ENCODE measurements around the gene METAP2.
"Not testable (repeated sequence)": the region's sequence is repeated elsewhere in the genome, so short reads cannot be mapped to it uniquely, and the experiment has no call there.

The METAP2 gene

DNA sequence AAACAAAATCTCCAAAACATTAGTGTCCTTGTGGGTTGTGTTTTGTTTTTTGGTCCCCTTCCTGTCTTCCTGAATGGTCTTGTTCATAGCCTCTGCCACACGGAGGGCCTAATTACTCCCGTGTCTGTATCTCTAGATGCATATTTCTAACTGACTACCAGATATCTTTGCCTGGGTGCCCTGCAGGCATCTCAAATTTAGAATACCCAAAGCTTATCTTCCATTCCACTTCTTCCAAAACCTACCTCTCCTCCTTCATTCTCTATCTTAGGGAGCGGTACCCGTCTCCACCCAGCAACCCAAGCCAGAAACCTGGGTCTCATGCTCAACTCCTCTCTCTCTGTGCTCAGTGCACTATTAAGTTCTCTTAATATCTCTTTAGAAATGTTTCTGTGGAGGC lies 10.9 kb upstream of the METAP2 start:
- no peak for DNase-seq

DNA sequence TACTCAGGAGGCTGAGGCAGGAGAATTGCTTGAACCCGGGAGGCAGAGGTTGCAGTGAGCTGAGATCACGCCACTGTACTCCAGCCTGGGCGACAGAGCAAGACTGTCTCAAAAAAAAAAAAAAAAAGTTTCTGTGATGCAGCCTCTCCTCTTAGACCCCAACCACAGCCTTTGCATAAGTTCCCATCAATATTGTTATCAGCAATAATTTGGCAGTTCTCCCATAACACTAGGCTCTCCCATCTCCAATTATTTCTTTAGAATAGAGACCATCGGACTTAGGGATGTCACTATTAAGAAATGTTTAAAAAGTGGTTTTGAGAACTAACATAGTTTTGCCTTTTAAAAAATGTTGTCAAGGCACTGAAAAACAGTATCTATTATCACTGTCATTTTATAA lies 10.2 kb upstream of the METAP2 start:
- not testable (repeated sequence) for DNase-seq

DNA sequence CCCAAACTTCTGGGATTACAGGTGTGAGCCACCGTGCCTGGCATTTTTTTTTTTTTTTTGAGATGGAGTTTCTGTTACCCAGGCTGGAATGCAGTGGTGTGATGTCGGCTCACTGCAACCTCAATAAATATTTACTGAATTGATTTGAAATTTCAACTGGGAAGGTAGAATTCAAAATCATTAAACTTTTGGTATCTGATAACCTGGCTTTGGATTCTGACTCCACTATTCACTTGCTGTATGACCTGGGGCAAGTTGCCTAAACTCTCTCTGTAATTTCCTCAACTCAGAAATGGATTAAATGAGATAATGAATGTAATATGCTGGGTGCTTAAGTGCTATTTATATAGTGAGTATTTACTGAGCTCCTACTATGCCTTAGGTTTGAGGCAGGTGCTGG lies 8.7 kb upstream of the METAP2 start:
- no peak for DNase-seq

DNA sequence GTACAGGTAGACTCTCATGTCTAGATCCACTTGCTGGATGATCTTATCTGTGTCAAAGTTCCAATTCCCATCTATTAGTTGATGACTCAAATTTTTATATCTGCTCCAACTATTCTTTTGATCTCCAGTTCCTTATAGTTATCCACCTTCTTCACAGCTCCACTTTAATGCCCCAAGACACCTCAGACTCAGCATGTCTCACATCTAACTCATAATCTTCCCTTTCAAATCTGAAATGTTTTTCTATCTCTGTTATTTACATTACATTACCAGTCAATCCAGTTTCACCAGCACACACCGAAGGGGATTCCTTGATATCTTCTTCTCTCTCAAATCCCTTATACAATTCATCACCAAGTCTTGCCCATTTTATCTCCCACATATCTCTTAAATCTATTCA lies 3.7 kb upstream of the METAP2 start:
- no peak for DNase-seq

DNA sequence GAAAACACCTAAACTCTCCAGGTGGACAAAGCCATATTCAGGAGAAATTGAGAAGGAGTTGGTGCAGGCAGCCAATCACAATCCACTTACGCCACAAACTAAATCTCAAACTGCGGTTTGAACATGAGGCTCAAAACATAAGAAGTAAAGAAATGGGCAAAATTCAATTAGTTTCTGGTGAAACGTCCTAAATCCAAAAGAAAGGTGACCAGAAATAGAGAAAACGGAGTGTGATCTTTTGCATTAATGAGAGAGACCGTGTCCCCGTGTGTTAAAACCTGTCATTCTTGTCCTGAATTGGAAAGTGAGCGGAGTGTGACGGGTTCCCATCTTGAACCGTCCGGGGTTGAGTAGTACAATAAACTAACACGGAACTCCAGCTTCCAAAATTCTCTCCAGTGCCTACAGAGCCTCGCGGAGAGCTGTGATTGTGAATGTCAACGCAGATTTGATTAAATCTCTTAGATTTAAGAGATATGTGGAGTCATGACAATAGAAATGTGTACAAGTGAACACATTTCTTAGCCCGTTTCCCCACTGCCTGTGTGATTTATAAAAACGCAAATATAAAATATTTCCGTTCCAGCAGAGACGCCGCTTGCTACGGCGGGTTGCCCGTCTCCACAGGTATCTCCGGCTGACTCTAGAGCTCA lies 595 bp upstream of the METAP2 start:
- DNase-seq, result peak; percentile 70

DNA sequence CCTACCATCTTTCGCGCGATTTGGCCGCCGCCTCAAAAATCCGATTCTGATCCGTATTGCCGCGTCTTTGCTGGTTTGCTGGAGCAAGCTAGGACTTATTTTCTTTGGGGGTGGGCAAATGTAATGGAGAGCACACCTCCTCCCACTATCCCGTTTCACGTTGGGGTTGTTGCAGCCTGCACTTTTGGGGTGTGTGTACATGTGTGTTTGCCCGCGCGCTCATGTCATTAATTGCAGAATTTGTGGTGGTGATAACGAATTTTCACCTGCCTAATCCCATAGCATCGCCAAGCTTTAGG lies 657 bp downstream of the METAP2 start:
- no peak for DNase-seq

DNA sequence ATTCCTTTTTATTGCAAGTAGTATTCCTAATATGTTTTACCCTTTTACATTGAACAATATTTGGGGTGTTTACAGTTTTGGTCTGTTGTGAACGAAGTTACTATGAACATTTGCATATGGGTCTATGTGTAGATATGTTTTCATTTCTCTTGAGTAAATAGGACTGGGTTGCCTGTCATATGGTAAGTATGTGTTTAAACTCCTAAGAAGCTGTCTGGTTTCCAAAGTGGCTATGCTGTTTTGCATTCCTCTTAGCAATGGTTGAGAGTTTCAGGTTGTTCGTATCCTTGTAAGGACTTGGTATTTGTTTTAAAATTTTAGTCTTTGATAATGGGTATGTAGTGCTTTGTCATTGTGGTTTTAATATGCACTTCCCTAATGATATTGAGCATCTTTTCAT lies 6.3 kb downstream of the METAP2 start:
- DNase-seq, result no peak

DNA sequence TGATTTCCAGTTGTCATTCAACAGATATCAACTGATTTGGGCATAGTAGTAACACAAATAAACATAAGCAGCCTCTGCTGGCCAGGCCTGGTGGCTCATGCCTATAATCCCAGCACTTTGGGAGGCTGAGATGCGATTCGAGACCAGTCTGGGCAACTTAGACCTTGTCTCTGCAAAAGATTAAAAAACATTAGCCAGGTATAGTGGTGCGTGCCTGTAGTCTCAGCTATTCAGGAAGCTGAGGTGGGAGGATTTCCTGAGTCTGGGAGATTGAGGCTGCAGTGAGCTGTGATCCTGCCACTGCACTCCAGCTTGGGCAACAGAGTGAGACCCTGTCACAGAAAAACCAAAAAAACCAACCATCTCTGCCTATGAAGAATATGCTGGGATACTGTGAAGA lies 7.1 kb downstream of the METAP2 start:
- DNase-seq, result no peak

DNA sequence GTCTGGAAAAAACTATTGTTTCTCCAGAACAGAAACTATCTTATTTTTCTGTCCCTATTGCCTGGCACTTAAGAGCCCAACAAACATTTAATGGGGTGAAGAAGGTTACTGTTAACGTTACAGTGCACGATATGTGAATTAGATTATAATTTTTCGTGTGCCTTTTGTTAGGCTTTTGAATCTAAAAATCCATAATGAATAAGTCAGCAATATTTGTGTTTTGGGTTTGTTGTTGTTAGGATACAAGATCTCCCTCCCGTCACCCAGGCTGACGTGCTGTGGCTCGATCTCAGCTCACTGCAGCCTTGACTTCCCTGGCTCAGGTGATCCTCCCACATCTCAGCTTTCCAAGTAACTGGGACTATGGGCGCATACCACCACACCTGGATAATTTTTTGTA lies 7.9 kb downstream of the METAP2 start:
- DNase-seq, result no peak

DNA sequence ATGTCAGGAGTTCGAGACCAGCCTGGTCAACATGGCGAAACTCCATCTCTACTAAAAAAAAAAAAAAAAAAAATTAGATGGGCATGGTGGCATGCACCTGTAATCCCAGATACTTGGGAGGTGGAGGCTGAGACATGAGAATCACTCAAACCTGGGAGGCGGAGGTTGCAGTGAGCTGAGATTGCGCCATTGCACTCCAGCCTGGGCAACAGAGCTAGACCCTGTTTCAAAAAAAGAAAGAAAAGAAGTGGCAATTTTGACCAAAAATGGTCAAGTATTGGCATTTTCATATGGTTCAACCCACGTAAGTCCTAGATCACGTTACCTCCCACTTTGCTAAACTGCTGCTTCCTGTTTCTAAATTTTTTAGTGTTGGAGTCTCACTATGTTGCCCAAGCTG lies 8.6 kb downstream of the METAP2 start:
- not testable (repeated sequence) for DNase-seq

DNA sequence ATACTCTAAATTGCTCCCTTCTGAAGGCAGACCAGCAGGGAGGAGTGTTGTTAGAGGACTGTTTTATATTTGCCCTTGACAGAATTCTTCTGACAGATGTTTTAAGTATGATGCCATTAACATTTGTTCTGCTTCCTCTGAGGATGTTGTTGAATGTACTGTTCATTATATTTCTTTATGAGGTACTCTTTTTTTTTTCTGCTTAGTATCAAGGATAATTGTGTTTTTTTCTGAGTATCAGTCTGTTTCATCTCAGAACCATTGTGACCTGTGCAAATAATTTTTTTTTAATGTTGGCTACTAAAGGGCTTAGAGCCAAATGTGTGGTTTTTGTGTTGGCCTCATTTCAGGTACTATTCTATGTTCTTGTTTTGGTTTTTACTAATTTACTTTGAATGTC lies 10.6 kb downstream of the METAP2 start:
- DNase-seq, result no peak

DNA sequence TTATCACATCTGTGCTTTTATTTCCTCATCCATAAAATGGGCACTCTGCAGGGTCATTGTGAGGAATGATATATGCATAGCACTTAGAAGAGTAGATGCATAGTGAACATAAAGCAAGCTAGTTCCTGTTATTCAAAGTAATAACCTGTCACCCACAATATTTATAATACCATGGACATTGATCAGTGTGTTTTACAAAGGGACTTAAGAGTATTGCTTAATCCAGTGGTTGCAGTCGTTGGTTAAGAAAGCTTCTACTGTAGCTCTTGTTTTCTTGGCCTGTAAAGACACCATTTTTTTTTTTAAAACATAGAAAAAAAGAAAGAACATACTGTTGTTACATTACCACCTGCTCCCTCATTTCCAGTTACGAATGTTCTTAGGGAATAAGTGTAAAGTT lies 13.1 kb downstream of the METAP2 start:
- DNase-seq, result no peak

DNA sequence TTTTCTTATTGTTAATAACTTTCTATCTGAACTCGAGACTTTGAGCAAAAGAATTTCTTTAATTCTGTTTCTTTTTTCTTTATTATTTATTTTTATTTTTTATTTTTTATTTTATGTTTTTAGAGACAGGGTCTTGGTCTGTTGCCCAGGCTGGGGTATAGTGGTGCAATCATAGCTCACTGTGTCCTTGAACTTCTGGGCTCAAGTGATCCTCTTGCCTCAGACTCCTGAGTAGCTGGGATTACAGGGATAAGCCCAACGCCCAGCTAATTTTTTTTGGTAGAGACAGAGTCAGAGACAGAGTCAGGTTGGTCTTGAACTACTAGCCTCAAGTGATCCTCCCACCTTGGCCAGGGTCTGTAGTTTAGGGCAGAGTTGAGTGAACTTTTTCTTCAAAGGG lies 18.5 kb downstream of the METAP2 start:
- DNase-seq, result no peak

DNA sequence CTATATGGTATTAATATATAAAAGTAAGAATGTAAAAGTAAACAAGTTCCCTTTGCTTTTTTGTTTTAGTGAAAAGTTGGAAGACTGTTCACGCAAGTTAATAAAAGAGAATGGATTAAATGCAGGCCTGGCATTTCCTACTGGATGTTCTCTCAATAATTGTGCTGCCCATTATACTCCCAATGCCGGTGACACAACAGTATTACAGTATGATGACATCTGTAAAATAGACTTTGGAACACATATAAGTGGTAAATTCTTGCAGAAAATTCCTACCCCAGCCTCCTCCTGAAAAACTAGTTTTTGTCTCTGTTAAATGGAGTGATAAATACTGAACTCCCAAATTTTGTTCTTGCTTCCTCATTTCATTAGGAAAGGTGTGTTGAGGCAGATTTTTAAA lies 20.9 kb downstream of the METAP2 start:
- DNase-seq, result no peak

DNA sequence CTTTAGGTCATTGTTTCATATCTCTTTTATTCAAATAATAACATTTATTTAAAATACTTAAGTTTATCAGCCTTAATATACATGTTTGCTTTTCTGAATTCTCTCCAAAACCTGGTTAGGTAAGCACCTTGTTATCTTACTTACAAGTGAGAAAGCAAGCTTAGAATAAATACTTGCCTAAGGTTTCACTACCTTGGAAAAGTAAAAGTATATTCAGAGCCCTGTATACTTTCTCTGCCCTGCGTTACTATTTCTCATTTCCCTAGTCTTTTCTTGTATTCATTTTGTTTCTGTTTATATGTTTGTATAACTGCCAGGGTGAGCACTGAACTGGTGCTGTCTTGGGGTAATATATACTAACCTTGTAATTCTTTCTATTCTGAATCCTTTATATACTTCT lies 21.5 kb downstream of the METAP2 start:
- DNase-seq, result no peak

DNA sequence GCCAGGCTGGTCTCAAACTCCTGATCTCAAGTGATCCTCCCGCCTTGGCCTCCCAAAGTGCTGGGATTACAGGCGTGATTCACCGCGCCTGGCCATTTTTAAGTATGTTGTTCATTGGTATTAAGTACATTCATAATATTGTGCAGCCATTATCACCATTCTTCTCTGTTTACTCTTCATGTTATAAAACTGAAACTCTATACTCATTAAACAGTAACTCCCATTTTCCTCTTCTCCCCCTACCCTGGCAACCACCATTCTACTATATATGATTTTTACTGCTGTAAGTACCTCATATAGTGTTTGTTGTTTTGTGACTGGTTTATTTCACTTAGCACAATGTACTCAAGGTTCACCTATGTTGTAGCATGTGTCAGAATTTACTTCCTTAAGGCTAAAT lies 23.1 kb downstream of the METAP2 start:
- DNase-seq, result no peak

DNA sequence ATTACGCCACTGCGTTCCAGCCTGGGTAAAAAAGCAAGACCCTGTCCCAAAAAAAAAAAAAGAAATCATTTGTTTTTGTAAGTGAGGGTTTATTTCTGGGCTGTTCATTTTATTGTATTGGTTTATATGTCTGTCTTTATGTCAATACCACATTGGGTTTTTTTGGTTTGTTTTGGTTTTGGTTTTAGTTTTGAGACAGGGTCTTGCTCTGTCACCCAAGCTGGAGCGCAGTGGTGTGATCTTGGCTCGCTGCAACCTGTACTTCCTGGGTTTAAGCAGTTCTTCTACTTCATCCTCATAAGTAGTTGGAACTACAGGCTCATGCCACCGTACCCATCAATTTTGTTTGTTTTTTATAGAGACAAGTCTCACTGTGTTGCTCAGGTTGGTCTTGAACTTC lies 25.0 kb downstream of the METAP2 start:
- no peak for DNase-seq

DNA sequence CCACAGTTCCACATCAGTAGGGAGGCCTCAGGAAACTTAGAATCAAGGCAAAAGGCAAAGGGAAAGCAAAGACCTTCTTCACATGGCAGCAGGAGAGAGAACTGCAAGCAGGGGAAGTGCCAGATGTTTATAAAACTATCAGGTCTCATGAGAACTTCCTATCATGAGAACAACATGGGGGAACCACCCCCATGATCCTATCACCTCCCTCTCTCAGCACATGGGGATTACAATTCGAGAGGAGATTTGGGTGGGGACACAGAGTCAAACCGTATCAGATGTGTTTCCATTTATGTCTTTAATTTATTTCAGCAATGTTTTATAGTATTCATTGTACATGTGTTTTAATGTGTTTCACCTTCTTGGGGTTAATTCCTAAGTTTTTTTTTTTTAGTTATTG lies 25.8 kb downstream of the METAP2 start:
- DNase-seq, result no peak

DNA sequence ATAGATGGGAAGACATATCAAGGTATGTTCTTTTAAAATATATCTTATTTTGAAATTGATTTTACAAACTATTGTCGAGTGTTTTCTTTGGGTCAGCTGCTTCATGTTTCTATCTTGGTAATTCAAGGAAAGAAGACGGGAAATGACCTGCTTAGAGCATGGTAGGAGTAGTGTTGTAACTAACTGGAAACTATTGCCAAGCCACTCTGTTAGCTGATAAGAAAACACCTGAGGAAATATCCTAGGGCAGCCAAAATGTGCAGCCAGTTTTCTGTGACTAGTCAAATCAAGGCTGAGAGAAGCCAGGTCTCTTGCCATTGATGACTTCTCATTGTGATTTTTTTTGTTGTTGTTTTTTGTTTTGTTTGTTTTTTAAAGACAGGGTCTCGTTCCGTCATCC lies 30.2 kb downstream of the METAP2 start:
- no peak for DNase-seq

DNA sequence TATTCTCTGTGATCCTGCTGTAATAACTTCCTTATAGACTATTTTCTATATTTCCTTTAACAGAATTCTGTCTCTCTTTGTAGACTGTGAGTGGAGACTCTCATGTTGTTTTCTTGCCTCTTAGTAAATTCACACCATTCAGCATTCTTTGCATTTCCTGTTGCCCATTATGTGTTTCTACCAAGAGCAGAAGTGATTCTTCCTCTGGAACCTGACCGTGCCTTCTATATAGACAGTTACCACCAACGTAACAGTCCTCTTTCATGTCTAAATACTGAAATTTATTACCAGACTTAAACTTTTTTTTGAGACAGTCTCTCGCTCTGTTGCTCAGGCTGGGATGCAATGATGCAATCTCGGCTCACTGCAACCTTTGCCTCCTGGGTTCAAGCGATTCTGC lies 31.1 kb downstream of the METAP2 start:
- no peak for DNase-seq

DNA sequence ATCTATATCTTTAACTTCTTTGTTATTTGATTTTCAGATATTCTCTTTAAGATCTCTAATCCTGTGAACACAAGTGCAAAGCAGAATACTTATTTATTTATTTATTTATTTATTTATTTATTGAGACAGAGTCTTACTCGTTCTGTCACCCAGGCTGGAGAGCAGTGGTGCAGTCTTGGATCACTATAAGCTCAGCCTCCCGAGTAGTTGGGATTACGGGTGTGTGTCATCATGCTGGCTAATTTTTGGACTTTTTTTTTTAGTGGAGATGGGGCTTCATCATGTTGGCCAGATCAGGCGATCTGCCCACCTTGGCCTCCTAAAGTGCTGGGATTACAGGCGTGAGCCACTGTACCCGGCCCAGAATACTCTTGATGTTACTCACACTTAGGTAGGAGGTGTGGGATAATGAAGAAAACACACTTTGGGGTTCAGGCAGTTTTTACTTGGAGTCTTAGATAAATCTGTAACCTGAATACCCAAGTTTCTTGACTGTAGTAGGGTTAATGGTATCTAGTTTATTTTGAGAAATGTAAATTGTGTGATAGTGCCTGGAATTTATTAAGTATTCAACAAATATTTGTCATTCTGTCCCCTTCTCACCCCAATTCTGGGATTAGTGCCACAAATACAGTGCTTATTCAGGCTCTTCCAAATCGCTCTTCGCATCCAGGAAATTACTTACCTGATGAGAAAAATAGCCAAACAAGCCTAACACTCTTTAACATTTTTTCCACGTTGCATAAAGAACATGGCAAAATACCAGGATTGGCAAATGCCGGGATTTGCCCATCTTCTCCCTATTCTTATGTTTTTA lies 33.0 kb downstream of the METAP2 start:
- no peak for DNase-seq

DNA sequence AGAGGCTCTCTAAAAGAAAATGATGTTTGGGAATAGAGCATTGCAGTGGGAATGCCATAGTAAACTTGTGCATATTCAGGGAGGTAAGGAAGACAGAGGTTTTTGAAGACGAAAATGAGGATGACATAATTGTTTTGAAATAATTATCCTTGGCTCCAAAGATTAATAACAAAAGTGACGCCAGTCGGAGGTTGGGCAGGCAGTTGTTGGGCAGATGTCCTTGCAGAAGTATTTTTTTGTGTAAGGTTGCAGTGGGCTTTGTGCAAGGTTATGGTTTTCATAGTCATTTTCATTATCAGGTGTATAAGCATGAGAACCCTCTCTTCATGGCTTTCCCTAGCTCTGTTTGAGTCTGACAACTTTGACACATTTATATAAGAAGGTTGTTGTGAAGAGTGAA lies 35.3 kb downstream of the METAP2 start:
- DNase-seq, result no peak

DNA sequence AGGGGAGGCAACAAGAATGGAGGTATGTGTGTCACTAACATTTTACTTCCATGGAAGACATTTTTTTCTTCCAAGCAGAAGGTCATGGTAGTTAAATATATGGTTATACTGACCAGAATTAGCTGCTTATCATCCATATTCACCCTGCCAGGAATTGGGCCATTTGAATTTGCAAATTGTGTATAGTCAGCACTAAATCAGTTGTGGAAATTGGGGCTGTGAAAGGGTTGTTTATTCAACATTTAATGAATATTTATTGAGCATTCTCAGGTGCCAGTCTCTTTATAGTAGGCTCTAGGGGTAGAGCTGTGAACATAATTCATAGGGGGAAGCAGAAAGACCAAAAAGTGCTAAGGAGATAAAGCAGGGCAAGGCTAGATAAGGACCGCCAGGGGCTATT lies 38.0 kb downstream of the METAP2 start:
- DNase-seq, result no peak

DNA sequence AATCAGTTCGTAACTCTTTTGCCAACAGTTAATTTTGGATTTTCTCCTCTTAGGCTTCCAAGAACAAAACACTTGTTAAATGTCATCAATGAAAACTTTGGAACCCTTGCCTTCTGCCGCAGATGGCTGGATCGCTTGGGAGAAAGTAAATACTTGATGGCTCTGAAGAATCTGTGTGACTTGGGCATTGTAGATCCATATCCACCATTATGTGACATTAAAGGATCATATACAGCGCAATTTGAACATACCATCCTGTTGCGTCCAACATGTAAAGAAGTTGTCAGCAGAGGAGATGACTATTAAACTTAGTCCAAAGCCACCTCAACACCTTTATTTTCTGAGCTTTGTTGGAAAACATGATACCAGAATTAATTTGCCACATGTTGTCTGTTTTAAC lies 39.6 kb downstream of the METAP2 start:
- DNase-seq, result no peak

DNA sequence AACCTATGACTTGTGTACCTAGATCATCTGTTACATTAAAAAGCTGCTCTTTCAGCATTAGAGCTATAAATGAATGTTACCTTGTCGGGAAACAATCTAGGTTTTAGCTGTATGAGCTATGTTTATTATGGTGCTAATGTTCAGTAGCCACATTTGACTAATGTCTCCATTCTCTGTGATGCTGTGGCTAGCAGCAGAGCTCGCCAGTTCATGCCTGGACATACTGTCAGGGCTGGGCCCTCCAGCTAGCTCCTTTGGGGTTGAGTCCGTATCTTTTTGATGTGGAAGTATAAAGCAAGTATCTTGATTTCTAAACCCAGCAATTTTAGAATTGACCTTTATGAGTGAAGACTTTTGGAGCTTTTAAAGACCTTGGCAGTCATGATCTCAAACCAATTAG lies 41.2 kb downstream of the METAP2 start:
- DNase-seq, result no peak

Data from NCI-H69 (cell line).